Fibroblast of upper back skin (primary cell): Measurements from ENCODE around the gene IQGAP3.
A peak's percentile ranks its signal among the peaks of the same experiment; 100 is the strongest.

Experiments used
- DNase-seq: peaks from one replicate; pipeline ENCODE4 v3.0.0-alpha.2; 2013

The IQGAP3 gene

GRCh38 chr1:156534424-156535060 is 37.8 kb downstream of the IQGAP3 start:
- no peak for DNase-seq

GRCh38 chr1:156533568-156534220 is 38.7 kb downstream of the IQGAP3 start:
- DNase-seq = no peak

GRCh38 chr1:156532374-156532773 is 40.0 kb downstream of the IQGAP3 start:
- DNase-seq = no peak

- DNase-seq = no peak
These were observed 42.4 kb downstream of the IQGAP3 start for GRCh38 chr1:156530006-156530405.

GRCh38 chr1:156528875-156529425 is 43.4 kb downstream of the IQGAP3 start:
- no peak for DNase-seq

GRCh38 chr1:156528231-156528630 is 44.1 kb downstream of the IQGAP3 start:
- DNase-seq = no peak

- no peak for DNase-seq
These were observed 44.8 kb downstream of the IQGAP3 start for GRCh38 chr1:156527584-156527983.

GRCh38 chr1:156525856-156526489 is 46.4 kb downstream of the IQGAP3 start:
- no peak for DNase-seq

GRCh38 chr1:156525071-156525501 is 47.3 kb downstream of the IQGAP3 start:
- DNase-seq = no peak

GRCh38 chr1:156524481-156524869 is 47.9 kb downstream of the IQGAP3 start:
- no peak for DNase-seq

GRCh38 chr1:156523801-156524480 is 48.4 kb downstream of the IQGAP3 start:
- DNase-seq = no peak

- DNase-seq = no peak
These were observed 49.9 kb downstream of the IQGAP3 start for GRCh38 chr1:156522443-156522970.

- DNase-seq = no peak
These were observed 54.6 kb downstream of the IQGAP3 start for GRCh38 chr1:156517748-156518147.

GRCh38 chr1:156516821-156517220 is 55.5 kb downstream of the IQGAP3 start:
- DNase-seq = no peak

GRCh38 chr1:156515956-156516355 is 56.4 kb downstream of the IQGAP3 start:
- DNase-seq = no peak

GRCh38 chr1:156513185-156513584 is 59.2 kb downstream of the IQGAP3 start:
- DNase-seq = no peak

GRCh38 chr1:156511644-156512043 is 60.7 kb downstream of the IQGAP3 start:
- DNase-seq = no peak

GRCh38 chr1:156510709-156511108 is 61.7 kb downstream of the IQGAP3 start:
- DNase-seq = peak; percentile 84

- DNase-seq = no peak
These were observed 62.8 kb downstream of the IQGAP3 start for GRCh38 chr1:156509424-156510034.

GRCh38 chr1:156508955-156509234 is 63.5 kb downstream of the IQGAP3 start:
- no peak for DNase-seq

- DNase-seq = no peak
These were observed 64.0 kb downstream of the IQGAP3 start for GRCh38 chr1:156508205-156508954.

- DNase-seq = no peak
These were observed 65.9 kb downstream of the IQGAP3 start for GRCh38 chr1:156506450-156506849.
